Activated naive CD8-positive, alpha-beta T cell treated with anti-CD3 and anti-CD28 coated beads, Interleukin-2, amount 50 U/mL, for 24 hours (primary cell): ENCODE measurements around the gene MYMK.

Experiments used
- ATAC-seq: fragments of 150-1000 bp; cut with Tn5 transposase; one replicate; pipeline ENCODE4 v1.10.0; 2021
- DNase-seq: peaks from one replicate; pipeline ENCODE4 v3.0.0; 2021
- H3K27ac Mint-ChIP-seq: one replicate; pipeline ENCODE4 v1.8.0; 2021; ENCODE audit warnings: mild to moderate bottlenecking, mixed read lengths
- H3K27me3 Mint-ChIP-seq: one replicate; pipeline ENCODE4 v1.8.0; 2021; ENCODE audit warnings: mixed read lengths
- H3K36me3 Mint-ChIP-seq: one replicate; pipeline ENCODE4 v1.8.0; 2021; ENCODE audit warnings: low read depth, mixed read lengths
- H3K4me1 Mint-ChIP-seq: one replicate; pipeline ENCODE4 v1.8.0; 2021; ENCODE audit warnings: mixed read lengths
- H3K4me3 Mint-ChIP-seq: one replicate; pipeline ENCODE4 v1.8.0; 2021; ENCODE audit warnings: mild to moderate bottlenecking, moderate library complexity, mixed read lengths
- H3K9me3 Mint-ChIP-seq: one replicate; pipeline ENCODE4 v1.8.0; 2021; ENCODE audit warnings: mixed read lengths

The MYMK gene

DNA sequence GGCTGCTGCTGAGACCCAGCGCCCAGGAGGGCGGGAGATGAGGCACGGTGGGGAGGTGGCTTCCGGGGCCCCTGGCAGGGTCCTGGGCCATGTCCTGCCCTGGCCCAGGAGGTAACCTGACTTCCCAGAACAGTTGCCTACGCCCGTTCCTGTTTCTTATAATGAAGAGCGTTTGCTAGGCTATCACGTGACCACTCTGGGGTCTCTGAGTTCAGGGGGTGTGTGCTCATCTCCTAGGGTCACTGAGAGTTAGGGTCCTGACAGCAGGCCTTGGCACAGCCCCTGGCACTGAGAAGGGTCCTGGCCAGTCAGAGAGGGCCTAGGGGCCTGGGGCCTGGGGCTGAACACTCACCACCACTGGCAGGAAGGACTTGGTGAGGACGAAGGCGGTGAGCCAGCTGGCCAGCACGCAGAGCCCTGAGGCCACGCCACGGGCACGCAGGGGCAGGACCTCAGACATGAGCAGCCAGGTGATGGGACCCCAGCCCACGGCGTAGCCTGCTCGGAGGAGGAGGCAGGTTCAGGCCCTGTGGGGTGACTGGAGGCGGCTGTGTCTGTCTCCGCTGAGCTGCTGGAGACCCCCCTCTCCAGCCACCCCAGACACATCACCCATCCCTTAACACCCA lies 51.9 kb downstream of the MYMK start:
- DNase-seq = no peak

DNA sequence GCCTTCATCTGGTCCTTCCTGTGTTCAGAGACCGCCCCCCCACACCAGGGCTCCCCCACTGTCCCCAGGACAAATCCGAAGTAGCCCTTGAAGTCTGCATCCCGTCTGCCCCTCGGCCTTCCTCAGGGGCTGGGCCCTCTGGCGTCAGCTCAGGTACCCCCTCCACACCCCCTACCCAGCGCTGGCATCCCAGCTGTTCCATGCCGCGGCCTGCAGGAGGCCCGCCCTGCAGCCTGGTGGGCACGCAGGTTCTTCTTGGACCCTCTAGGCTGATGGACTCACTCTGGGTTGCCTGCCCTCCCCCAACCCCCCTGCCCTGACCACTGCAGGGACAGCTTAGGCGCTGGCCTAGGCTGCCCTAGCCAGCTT lies 52.5 kb downstream of the MYMK start:
- ATAC-seq = no peak
- Mint-ChIP-seq H3K4me1 (no peaks in the 10 kb centered on the region), H3K36me3 (no peaks in the 10 kb centered on the region), H3K4me3 (no peak overlapping the region), H3K9me3 (no peaks in the 10 kb centered on the region), H3K27ac (no peak overlapping the region), H3K27me3 (no peaks in the 10 kb centered on the region)
- DNase-seq = no peak

More for the DNA sequence above, 51.9 kb downstream of the MYMK start:
- H3K27me3 Mint-ChIP-seq = no peaks in the 10 kb centered on the region
- peaks cover 4% of the 10 kb centered on the region for H3K4me1 Mint-ChIP-seq
- no peaks in the 10 kb centered on the region for H3K36me3 Mint-ChIP-seq
- ATAC-seq = no peak
- no peak overlapping the region for H3K4me3 Mint-ChIP-seq
- H3K27ac Mint-ChIP-seq = no peak overlapping the region
- H3K9me3 Mint-ChIP-seq = no peaks in the 10 kb centered on the region

DNA sequence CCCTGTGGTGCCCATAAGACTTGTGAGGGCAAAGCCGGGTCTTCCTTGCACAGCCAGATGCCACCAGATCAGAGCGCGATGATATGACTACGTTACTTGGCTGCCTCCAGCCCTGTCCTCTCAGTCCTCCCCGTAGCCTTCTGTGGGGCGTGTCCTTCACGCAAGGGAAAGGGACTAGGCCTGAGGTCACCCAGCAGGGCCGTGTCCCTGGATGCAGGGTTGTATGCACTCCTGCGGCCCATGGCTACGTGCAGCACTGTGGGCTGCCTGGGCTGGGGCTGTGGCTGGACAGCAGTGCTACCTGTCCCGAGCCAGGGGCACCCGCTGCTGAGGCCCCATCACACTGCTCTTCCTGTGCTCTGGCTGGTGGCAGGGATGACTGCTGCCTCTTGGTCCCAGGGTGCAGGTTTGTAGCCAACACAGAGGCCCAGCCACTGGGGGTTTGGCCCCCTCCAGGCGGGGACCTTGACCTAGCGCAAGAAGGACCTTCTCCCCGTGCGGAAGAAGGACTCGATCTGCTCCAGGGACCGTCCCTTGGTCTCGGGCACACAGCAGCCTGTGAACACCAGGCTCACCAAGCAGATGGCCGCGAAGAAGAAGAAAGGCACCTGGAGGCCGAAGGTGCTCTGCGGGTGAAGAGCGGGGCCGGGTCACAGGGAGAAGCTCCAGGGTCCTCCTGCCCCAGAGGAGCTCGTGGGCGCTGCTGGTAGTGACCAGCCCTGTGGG lies 53.0 kb downstream of the MYMK start:
- Mint-ChIP-seq H3K27ac (no peak overlapping the region), H3K9me3 (no peaks in the 10 kb centered on the region), H3K36me3 (no peaks in the 10 kb centered on the region), H3K4me1 (no peaks in the 10 kb centered on the region), H3K4me3 (no peak overlapping the region), H3K27me3 (no peaks in the 10 kb centered on the region)
- ATAC-seq (no peak), DNase-seq (no peak)

DNA sequence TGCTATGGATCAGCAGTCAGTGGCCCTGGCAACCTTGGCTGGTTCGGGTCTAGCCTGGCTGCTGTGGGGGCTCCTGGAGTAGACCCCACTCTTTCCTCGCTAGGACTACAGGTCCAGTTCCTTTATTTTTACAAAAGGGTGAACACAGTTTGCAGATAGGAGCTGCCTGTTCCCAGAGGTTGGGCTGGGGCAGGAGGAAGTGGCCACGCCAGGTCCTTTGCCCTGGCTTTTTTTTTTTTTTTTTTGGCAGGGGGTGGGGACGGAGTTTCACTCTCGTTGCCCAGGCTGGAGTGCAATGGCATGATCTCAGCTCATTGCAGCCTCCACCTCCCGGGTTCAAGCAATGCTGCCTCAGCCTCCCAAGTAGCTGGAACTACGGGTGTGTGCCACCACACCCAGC lies 53.8 kb downstream of the MYMK start:
- Mint-ChIP-seq H3K9me3 (no peaks in the 10 kb centered on the region), H3K4me3 (no peak overlapping the region), H3K27ac (no peak overlapping the region), H3K4me1 (no peaks in the 10 kb centered on the region), H3K27me3 (no peaks in the 10 kb centered on the region), H3K36me3 (no peaks in the 10 kb centered on the region)
- DNase-seq = no peak
- no peak for ATAC-seq

DNA sequence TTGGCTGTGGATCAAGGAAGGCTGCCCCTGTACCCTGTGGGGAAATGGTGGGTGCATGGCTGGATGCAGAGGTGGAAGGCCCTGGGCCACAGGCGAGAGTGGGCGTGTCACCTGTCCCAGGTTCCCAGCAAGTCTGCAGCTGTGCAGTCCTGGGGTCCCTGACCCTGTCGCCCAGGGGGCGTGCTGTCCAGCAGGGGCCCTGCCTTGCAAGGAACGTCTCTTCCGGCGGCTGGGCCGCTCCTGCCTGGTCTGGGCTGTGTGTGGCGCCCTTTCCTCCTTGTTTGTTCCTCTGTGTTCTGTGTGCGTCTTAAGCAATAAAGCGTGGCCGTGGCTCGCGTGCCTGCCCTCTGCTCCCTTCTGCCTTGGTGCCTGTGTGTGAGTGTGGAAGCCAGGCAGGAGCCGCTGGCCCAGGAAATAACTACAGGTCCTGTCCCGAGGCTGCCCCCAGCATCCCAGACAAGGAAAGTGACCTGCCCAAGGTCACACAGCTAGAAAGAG lies 54.3 kb downstream of the MYMK start:
- Mint-ChIP-seq H3K4me1 (no peaks in the 10 kb centered on the region), H3K9me3 (no peaks in the 10 kb centered on the region), H3K27ac (no peak overlapping the region), H3K4me3 (no peak overlapping the region), H3K36me3 (no peaks in the 10 kb centered on the region), H3K27me3 (no peaks in the 10 kb centered on the region)
- no peak for ATAC-seq
- DNase-seq = no peak

DNA sequence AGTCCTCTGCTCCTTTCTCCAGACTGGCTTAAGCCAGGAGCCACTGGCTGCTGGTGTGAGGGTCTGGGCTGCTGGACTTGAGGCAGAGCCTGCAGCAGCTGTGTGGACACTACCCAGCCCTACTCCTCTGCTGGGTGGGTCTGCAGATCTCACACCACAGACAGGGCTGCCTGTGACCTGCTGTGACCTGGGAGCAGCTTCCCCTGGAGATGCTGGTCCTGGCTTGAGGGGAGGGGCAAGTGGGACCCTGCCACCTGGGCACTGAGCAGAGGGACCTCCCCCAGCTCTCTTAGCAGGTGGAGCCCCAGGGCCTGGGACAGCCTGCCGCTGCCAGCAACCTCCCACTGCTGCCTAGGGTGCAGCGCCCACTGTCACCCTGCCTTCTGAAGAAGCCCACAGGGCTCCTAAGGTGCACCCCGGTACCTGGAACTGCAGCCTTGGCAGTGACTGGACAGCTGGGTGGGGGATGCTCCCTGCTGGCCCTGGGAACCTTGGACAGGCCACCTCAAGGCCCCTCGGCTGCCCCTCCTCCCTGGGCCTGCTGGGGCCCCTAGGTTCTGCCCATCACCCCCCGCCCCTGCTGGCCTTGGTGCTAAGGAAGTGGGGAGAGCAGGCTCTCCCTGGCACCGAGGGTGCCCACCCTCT lies 55.9 kb downstream of the MYMK start:
- Mint-ChIP-seq H3K27me3 (no peaks in the 10 kb centered on the region), H3K4me3 (no peak overlapping the region), H3K9me3 (no peaks in the 10 kb centered on the region), H3K27ac (no peak overlapping the region), H3K36me3 (no peaks in the 10 kb centered on the region), H3K4me1 (no peaks in the 10 kb centered on the region)
- DNase-seq (no peak), ATAC-seq (no peak)

DNA sequence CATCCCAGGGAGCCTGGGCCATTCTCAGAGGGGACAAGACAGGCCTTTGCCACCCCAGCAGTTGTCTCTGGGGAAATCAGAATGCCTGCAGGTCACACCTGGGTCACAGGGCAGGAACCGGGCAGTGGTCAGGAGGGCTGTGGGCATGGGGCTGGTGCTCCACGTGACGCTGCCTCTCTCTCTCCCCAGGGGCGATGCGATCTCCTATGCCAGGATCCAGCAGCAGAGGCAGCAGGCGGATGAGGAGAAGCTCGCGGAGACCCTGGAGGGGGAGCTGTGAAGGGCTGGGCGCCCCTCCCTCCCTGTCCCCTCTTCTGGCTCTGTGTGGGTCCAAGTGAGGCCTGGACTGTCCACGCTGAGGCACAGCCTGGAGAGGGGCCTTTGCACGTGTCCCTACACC lies 56.4 kb downstream of the MYMK start:
- ATAC-seq = no peak
- Mint-ChIP-seq H3K9me3 (no peaks in the 10 kb centered on the region), H3K27ac (no peak overlapping the region), H3K27me3 (no peaks in the 10 kb centered on the region), H3K4me1 (no peaks in the 10 kb centered on the region), H3K36me3 (no peaks in the 10 kb centered on the region), H3K4me3 (no peak overlapping the region)
- DNase-seq = no peak

DNA sequence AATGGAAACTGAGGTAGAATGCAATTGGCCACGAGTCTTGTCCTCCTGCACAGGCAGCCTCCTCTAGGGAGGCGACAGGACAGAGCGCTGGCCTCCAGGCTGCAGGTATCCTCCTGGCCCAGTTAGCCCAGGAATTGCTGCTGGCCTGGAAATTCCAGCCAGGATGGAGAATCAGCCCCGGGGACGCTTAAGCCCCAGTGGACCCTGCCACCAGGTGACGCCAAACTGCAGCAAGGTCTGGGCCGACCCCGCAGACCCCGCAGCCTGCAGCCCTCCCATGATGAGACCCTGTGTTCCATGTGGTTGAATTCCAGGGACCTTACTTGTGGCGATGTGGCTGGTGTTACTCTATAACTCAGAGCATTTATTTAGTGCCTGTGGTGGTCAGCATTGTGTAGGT lies 57.7 kb downstream of the MYMK start:
- no peaks in the 10 kb centered on the region for H3K9me3 Mint-ChIP-seq
- no peaks in the 10 kb centered on the region for H3K4me1 Mint-ChIP-seq
- ATAC-seq (no peak), DNase-seq (no peak)
- no peaks in the 10 kb centered on the region for H3K27me3 Mint-ChIP-seq
- no peak overlapping the region for H3K4me3 Mint-ChIP-seq
- H3K27ac Mint-ChIP-seq = no peak overlapping the region
- H3K36me3 Mint-ChIP-seq = no peaks in the 10 kb centered on the region

DNA sequence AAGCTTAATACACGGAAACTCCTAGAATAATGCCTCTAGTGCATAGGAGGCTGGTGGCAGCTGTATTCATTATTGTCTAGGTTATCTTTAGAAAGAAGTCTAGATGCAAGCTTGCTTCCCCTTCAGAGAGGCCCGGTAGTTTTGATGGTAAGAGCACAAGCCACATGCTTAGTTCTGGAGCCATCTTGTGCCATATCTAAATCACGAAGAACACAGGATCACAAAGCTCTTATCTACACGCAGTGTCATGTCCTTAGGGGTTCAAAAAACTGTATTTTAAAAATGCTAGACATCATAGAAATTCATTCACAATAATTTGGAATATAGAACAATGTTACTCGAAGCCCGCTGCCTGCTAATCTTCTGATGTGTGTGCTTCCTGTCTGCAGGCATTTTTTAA lies 58.8 kb downstream of the MYMK start:
- Mint-ChIP-seq H3K27me3 (no peaks in the 10 kb centered on the region), H3K27ac (no peak overlapping the region), H3K4me3 (no peak overlapping the region), H3K9me3 (no peaks in the 10 kb centered on the region), H3K36me3 (no peaks in the 10 kb centered on the region), H3K4me1 (no peaks in the 10 kb centered on the region)
- ATAC-seq = no peak
- DNase-seq = no peak

DNA sequence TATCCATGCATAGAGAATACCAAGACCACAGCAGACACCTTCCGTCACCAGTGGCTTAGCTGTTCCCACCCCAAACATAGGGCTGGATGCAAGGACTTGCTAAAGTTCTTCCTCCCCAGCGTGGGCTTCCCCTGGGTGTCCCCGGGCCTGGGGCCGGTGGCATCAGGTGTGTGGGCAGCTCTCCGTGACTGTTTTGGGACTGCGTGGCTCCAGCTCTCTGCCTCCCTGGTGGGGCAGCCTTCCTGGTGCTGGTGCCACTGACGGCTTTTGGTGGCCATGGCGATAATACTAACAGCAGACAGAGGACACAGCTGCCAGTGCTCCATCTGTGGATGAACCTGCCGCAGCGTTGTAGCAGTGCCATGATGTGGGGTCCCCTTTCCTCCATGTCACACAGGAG lies 60.1 kb downstream of the MYMK start:
- Mint-ChIP-seq H3K36me3 (no peaks in the 10 kb centered on the region), H3K9me3 (no peaks in the 10 kb centered on the region), H3K27ac (no peak overlapping the region), H3K4me1 (peaks cover 2% of the 10 kb centered on the region), H3K4me3 (no peak overlapping the region), H3K27me3 (no peaks in the 10 kb centered on the region)
- no peak for DNase-seq
- ATAC-seq = no peak
